Right atrium auricular region (tissue), 2 donors: ENCODE measurements around the gene CALHM1. TPM values are rescaled to one million over a fixed set of nuclear protein-coding genes. Genes with fewer than 3 reads are reported as not detected.

Source experiments
- DNase-seq: peaks from one replicate; pipeline ENCODE4 v3.0.0-alpha.2; 2019; ENCODE audit warnings: low spot score
- H3K27ac ChIP-seq, 2 donors: fragments of 200-600 bp; sonication (generic); 1 replicate in 1 of 2; 2 replicates in 1 of 2; pipeline ENCODE4 v1.5.1; 2016 to 2019
- H3K27me3 ChIP-seq, 2 donors: fragments of 200-600 bp; sonication (generic); one replicate each; pipeline versions ENCODE4 v1.5.1 to v1.6.0; 2017 to 2019
- H3K36me3 ChIP-seq: fragments of 200-600 bp; sonication (generic); one replicate; pipeline ENCODE4 v1.5.1; 2016
- H3K4me1 ChIP-seq, 2 donors: fragments of 200-600 bp; sonication (generic); one replicate each; pipeline versions ENCODE4 v1.5.1 to v1.6.0; 2017 to 2019
- H3K4me3 ChIP-seq, 2 donors: fragments of 200-600 bp; sonication (generic); 1 replicate in 1 of 2; 2 replicates in 1 of 2; pipeline ENCODE4 v1.5.1; 2017 to 2019; ENCODE audit warnings: mild to moderate bottlenecking in 1 of 2, moderate library complexity in 1 of 2
- H3K9me3 ChIP-seq, 2 donors: fragments of 200-600 bp; sonication (generic); one replicate each; pipeline ENCODE4 v1.5.1; 2019
- total RNA-seq, 2 donors: library from RNA; depleted of rRNA; stranded (reverse); fragments of >200 nt; gene quantifications; one replicate each; pipeline ENCODE4 v1.1.0, GENCODE V29; 2016
- TF ChIP-seq, protein P1 (sequence below), 2 donors: fragments of 200-600 bp; sonication (generic); IDR thresholded peaks; one replicate each; pipeline ENCODE4 v1.5.1; 2019; ENCODE audit warnings: antibody characterized with exemption in 2 of 2

The CALHM1 gene
- total RNA-seq, 2 donors from 2014 or later, result not detected

DNA sequence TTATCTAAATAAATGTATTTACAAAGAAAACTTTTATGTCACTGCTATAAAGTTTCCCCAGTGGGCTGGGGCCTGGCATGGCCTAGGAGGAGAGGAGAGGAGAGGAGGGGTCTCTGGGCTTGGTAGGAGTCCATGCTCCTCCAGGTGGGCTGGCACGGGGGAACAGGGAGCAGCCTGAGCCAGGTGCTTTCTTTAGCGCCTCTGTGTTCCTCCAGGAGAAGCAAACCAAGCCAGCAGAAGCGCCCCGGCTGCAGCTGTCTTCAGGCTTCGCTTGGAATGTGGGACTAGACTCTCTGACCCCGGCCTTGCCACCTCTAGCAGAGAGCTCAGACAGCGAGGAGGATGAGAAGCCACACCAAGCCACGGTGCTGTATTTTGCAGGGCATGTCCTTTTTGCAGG is 17.1 kb downstream of the CALHM1 start:
- Histone ChIP-seq H3K27me3 (no peaks in the 10 kb centered on the region), H3K9me3 (no peaks in the 10 kb centered on the region), H3K4me3 (no peak overlapping the region), H3K36me3 (peaks cover 82% of the 10 kb centered on the region), H3K27ac (peak overlapping the region; percentile 30 to 40), H3K4me1 (peaks cover 0 to 49% of the 10 kb centered on the region in 2 donors)
- no peak for DNase-seq
- TF ChIP-seq, protein P1, sequence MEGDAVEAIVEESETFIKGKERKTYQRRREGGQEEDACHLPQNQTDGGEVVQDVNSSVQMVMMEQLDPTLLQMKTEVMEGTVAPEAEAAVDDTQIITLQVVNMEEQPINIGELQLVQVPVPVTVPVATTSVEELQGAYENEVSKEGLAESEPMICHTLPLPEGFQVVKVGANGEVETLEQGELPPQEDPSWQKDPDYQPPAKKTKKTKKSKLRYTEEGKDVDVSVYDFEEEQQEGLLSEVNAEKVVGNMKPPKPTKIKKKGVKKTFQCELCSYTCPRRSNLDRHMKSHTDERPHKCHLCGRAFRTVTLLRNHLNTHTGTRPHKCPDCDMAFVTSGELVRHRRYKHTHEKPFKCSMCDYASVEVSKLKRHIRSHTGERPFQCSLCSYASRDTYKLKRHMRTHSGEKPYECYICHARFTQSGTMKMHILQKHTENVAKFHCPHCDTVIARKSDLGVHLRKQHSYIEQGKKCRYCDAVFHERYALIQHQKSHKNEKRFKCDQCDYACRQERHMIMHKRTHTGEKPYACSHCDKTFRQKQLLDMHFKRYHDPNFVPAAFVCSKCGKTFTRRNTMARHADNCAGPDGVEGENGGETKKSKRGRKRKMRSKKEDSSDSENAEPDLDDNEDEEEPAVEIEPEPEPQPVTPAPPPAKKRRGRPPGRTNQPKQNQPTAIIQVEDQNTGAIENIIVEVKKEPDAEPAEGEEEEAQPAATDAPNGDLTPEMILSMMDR (IDR thresholded peaks at IDR 0.05), result no peak

DNA sequence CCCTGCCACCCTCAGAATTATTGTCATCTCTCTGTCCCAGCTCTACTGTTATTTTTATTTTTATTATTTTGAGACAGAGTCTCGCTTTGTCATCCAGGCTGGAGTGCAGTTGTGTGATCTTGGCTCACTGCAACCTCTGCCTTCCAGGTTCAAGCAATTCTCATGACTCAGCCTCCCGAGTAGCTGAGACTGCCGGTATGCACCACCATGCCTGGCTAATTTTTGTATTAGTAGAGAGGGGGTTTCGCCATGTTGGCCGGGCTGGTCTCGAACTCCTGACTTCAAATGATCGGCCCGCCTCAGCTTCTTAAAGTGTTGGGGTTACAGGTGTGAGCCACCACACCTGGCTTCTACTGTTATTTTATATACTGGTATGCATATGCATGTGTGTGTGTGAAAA is 17.5 kb downstream of the CALHM1 start:
- peaks cover 0 to 45% of the 10 kb centered on the region in 2 donors for H3K4me1 ChIP-seq
- H3K9me3 ChIP-seq, result no peaks in the 10 kb centered on the region
- TF ChIP-seq, protein P1 (IDR thresholded peaks at IDR 0.05), result no peak
- peaks cover 84% of the 10 kb centered on the region for H3K36me3 ChIP-seq
- no peaks in the 10 kb centered on the region for H3K27me3 ChIP-seq
- H3K27ac ChIP-seq, result peak overlapping the region in 1 of 2 donors; percentile 40
- no peak for DNase-seq
- H3K4me3 ChIP-seq, result no peak overlapping the region

DNA sequence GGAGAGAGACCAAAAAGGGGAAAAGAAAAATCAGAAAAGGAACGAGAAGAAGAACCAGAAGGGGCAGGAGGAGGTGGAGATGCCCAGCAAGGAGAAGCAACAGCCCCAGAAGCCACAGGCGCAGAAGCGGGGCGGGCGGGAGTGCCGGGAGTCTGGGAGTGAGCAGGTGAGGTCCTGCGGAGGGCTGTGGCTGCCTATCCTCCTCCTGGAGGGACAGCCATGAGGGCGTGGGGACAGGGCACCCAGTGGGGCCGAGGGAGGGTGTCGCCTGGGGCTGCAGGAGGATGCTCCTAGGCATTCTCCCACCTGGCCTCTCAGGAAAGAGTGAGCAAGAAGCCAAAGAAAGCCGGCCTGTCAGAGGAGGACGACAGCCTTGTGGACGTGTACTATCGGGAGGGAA is 18.3 kb downstream of the CALHM1 start:
- no peak overlapping the region for H3K4me3 ChIP-seq
- no peak for DNase-seq
- no peak overlapping the region for H3K27ac ChIP-seq
- H3K9me3 ChIP-seq, result no peaks in the 10 kb centered on the region
- TF ChIP-seq, protein P1 (IDR thresholded peaks at IDR 0.05), result no peak
- H3K27me3 ChIP-seq, result no peaks in the 10 kb centered on the region
- H3K36me3 ChIP-seq, result peaks cover 87% of the 10 kb centered on the region
- H3K4me1 ChIP-seq, result peaks cover 0 to 37% of the 10 kb centered on the region in 2 donors

DNA sequence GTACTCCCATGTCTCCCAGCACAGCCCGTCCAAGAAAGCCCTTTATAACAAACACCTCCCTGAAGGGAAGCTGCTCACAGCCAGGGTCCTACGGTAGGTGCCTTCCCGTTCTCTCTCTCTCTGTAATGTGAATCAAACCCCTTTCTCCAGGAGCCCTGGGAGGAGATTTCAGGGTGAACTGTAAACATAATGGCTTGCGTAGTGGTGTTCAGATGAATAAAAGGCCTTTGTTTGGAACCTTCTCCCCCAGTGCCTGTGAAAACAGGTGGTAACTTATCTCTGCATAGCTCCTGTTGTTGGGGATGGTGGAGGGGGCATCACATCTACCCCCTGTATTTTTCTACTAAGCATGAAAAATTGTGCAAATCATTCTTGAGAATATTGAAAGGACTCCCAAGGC is 18.9 kb downstream of the CALHM1 start:
- H3K27ac ChIP-seq, result no peak overlapping the region
- no peaks in the 10 kb centered on the region for H3K27me3 ChIP-seq
- H3K9me3 ChIP-seq, result no peaks in the 10 kb centered on the region
- H3K4me3 ChIP-seq, result no peak overlapping the region
- DNase-seq, result no peak
- TF ChIP-seq, protein P1 (IDR thresholded peaks at IDR 0.05), result no peak
- peaks cover 0 to 31% of the 10 kb centered on the region in 2 donors for H3K4me1 ChIP-seq
- peaks cover 87% of the 10 kb centered on the region for H3K36me3 ChIP-seq

DNA sequence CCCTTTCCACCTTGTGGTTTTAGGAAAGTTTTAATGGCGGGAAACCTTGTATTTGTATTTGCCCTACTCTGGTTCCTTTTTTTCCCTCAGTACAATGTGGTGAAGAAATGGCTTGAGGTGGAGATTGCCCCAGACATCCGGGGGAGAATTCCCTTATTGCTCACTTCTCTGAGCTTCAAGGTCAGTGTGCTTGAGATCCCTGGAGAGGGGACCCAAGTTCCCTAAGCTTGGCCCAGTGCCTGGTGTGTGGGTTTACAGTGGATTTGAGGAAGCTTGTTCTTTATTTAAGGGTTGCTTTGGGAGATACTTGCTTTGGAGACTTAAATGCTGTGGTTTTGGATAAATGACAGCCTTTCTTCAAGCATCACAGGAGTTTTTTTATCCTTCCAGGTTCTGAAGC is 24.8 kb downstream of the CALHM1 start:
- Histone ChIP-seq H3K36me3 (peaks cover 82% of the 10 kb centered on the region), H3K27me3 (no peaks in the 10 kb centered on the region), H3K4me1 (no peaks in the 10 kb centered on the region), H3K27ac (peak overlapping the region in 1 of 2 donors; percentile 4), H3K9me3 (no peaks in the 10 kb centered on the region), H3K4me3 (no peak overlapping the region)
- TF ChIP-seq, protein P1 (IDR thresholded peaks at IDR 0.05), result no peak
- no peak for DNase-seq

DNA sequence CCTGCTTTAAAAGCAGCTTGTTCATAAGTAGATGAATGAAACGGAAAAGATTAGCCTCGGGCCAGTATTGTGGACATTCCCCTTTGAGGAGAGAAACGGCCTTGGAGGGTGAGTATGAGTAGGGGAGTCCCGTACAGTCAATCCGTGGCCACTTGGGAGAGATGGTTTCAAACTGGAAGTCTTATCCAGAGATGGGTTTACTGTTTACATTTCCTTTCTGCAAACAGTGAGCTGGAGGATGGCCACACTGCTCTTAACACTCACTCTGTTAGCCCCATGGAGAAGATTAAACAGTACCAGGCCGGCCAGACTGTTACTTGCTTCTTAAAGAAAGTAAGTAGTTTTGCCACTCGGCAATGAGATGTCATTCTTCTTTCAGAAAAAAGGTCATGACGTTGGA is 26.8 kb downstream of the CALHM1 start:
- peaks cover 73% of the 10 kb centered on the region for H3K36me3 ChIP-seq
- TF ChIP-seq, protein P1 (IDR thresholded peaks at IDR 0.05), result no peak
- no peaks in the 10 kb centered on the region for H3K9me3 ChIP-seq
- no peak for DNase-seq
- no peak overlapping the region for H3K27ac ChIP-seq
- H3K4me1 ChIP-seq, result no peaks in the 10 kb centered on the region
- no peak overlapping the region for H3K4me3 ChIP-seq
- no peaks in the 10 kb centered on the region for H3K27me3 ChIP-seq
